ENCODE measurements around the gene SELL.
"Not testable (repeated sequence)": the region's sequence is repeated elsewhere in the genome, so short reads cannot be mapped to it uniquely, and the experiment has no call there.

Gene SELL

GRCh38 chr1:169682071-169682470 is 29.3 kb downstream of the SELL start:
- TF ChIP-seq CTCF (conservative IDR thresholded peaks at IDR 0.05; ENCODE audit: low read depth, low read length) = no peak
- DNase-seq (ENCODE audit: low read depth) = no peak
- no peak overlapping the region for H3K4me3 ChIP-seq (ENCODE audit: low read depth, low read length)

GRCh38 chr1:169681140-169681539 is 30.3 kb downstream of the SELL start:
- no peak for TF ChIP-seq CTCF (conservative IDR thresholded peaks at IDR 0.05; ENCODE audit: low read depth, low read length)
- H3K4me3 ChIP-seq (ENCODE audit: low read depth, low read length) = no peak overlapping the region

GRCh38 chr1:169680377-169681019 is 30.9 kb downstream of the SELL start:
- H3K4me3 ChIP-seq (ENCODE audit: low read depth, low read length) = no peak overlapping the region
- TF ChIP-seq CTCF (conservative IDR thresholded peaks at IDR 0.05; ENCODE audit: low read depth, low read length) = no peak
- no peak for DNase-seq (ENCODE audit: low read depth)

More at GRCh38 chr1:169681140-169681539, 30.3 kb downstream of the SELL start:
- no peak for DNase-seq (ENCODE audit: low read depth)

GRCh38 chr1:169679692-169680091 is 31.7 kb downstream of the SELL start:
- TF ChIP-seq CTCF (conservative IDR thresholded peaks at IDR 0.05; ENCODE audit: low read depth, low read length) = no peak
- H3K4me3 ChIP-seq (ENCODE audit: low read depth, low read length) = no peak overlapping the region
- DNase-seq (ENCODE audit: low read depth) = no peak

GRCh38 chr1:169676001-169676400 is 35.4 kb downstream of the SELL start:
- peak; percentile 84 for DNase-seq (ENCODE audit: low read depth)
- no peak for TF ChIP-seq CTCF (conservative IDR thresholded peaks at IDR 0.05; ENCODE audit: low read depth, low read length)
- H3K4me3 ChIP-seq (ENCODE audit: low read depth, low read length) = no peak overlapping the region

GRCh38 chr1:169670836-169671235 is 40.6 kb downstream of the SELL start:
- no peak overlapping the region for H3K4me3 ChIP-seq (ENCODE audit: low read depth, low read length)
- no peak for TF ChIP-seq CTCF (conservative IDR thresholded peaks at IDR 0.05; ENCODE audit: low read depth, low read length)
- peak; percentile 42 for DNase-seq (ENCODE audit: low read depth)

- DNase-seq (ENCODE audit: low read depth); H3K4me3 ChIP-seq (ENCODE audit: low read depth, low read length): not testable (repeated sequence)
Measured at GRCh38 chr1:169670244-169670643, 41.2 kb downstream of the SELL start.

GRCh38 chr1:169667699-169668596 is 43.5 kb downstream of the SELL start:
- DNase-seq (ENCODE audit: low read depth); H3K4me3 ChIP-seq (ENCODE audit: low read depth, low read length): not testable (repeated sequence)

GRCh38 chr1:169667227-169667639 is 44.2 kb downstream of the SELL start:
- DNase-seq (ENCODE audit: low read depth); H3K4me3 ChIP-seq (ENCODE audit: low read depth, low read length): not testable (repeated sequence)

- H3K4me3 ChIP-seq (ENCODE audit: low read depth, low read length); DNase-seq (ENCODE audit: low read depth): not testable (repeated sequence)
Measured at GRCh38 chr1:169662680-169663079, 48.7 kb downstream of the SELL start.

GRCh38 chr1:169661066-169661465 is 50.4 kb downstream of the SELL start:
- not testable (repeated sequence) for H3K4me3 ChIP-seq (ENCODE audit: low read depth, low read length); DNase-seq (ENCODE audit: low read depth)
